A673 (cell line): ENCODE data around the gene AGPAT3.

Experiments
- CTCF ChIP-seq: fragments of 300-800, 200-600 bp; sonication (generic); conservative IDR thresholded peaks from 2 replicates; pipeline ENCODE4 v1.5.1; 2017; ENCODE audit warnings: low read depth, mild to moderate bottlenecking, antibody characterized with exemption, low read length, moderate library complexity, mixed read lengths
- EZH2 ChIP-seq: fragments of 200-600 bp; sonication (generic); IDR thresholded peaks from 2 replicates; pipeline ENCODE4 v1.6.1; 2017; ENCODE audit warnings: borderline replicate concordance, low read depth, mild to moderate bottlenecking, mixed read lengths, antibody characterized with exemption, low read length; ENCODE audit not compliant: poor library complexity, severe bottlenecking

- no peak for TF ChIP-seq CTCF
- no peak for TF ChIP-seq EZH2
Observed at GRCh38 chr21:43984905-43985689, 120.1 kb downstream of the AGPAT3 start.
